ENCODE measurements around the gene RUVBL1.
A peak's percentile ranks its signal among the peaks of the same experiment; 100 is the strongest.

Gene RUVBL1

GRCh38 chr3:128112357-128112968 is 11.1 kb downstream of the RUVBL1 start:
- peak; percentile 80 for DNase-seq
- TF ChIP-seq, protein P1, sequence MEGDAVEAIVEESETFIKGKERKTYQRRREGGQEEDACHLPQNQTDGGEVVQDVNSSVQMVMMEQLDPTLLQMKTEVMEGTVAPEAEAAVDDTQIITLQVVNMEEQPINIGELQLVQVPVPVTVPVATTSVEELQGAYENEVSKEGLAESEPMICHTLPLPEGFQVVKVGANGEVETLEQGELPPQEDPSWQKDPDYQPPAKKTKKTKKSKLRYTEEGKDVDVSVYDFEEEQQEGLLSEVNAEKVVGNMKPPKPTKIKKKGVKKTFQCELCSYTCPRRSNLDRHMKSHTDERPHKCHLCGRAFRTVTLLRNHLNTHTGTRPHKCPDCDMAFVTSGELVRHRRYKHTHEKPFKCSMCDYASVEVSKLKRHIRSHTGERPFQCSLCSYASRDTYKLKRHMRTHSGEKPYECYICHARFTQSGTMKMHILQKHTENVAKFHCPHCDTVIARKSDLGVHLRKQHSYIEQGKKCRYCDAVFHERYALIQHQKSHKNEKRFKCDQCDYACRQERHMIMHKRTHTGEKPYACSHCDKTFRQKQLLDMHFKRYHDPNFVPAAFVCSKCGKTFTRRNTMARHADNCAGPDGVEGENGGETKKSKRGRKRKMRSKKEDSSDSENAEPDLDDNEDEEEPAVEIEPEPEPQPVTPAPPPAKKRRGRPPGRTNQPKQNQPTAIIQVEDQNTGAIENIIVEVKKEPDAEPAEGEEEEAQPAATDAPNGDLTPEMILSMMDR (IDR thresholded peaks at IDR 0.05; ENCODE audit: low read depth, low read length, missing control alignments): peak; percentile 32
- Histone ChIP-seq H3K4me3 (ENCODE audit: low read depth, low read length) (no peak overlapping the region), H3K36me3 (replicated peaks) (no peaks in the 10 kb centered on the region), H3K27me3 (replicated peaks) (no peaks in the 10 kb centered on the region), H3K27ac (peak overlapping the region; percentile 19)
- in situ Hi-C loops (cut with HindIII; ENCODE audit: low pct_ligation_motif_present, low sequenced_read_pairs): no loop called here

GRCh38 chr3:128111147-128111546 is 12.5 kb downstream of the RUVBL1 start:
- TF ChIP-seq, protein P1 (IDR thresholded peaks at IDR 0.05; ENCODE audit: low read depth, low read length, missing control alignments): no peak
- in situ Hi-C loops (cut with HindIII; ENCODE audit: low pct_ligation_motif_present, low sequenced_read_pairs): no loop called here
- H3K36me3 ChIP-seq (replicated peaks): no peaks in the 10 kb centered on the region
- H3K27me3 ChIP-seq (replicated peaks): no peaks in the 10 kb centered on the region
- no peak for DNase-seq
- no peak overlapping the region for H3K27ac ChIP-seq
- H3K4me3 ChIP-seq (ENCODE audit: low read depth, low read length): no peak overlapping the region

GRCh38 chr3:128107834-128108233 is 15.8 kb downstream of the RUVBL1 start:
- no peak for DNase-seq
- in situ Hi-C loops (cut with HindIII; ENCODE audit: low pct_ligation_motif_present, low sequenced_read_pairs): no loop called here
- Histone ChIP-seq H3K27me3 (replicated peaks) (no peaks in the 10 kb centered on the region), H3K36me3 (replicated peaks) (peaks cover 14% of the 10 kb centered on the region), H3K4me3 (ENCODE audit: low read depth, low read length) (no peak overlapping the region), H3K27ac (no peak overlapping the region)
- TF ChIP-seq, protein P1 (IDR thresholded peaks at IDR 0.05; ENCODE audit: low read depth, low read length, missing control alignments): no peak

GRCh38 chr3:128103136-128103676 is 20.4 kb downstream of the RUVBL1 start:
- peaks cover 38% of the 10 kb centered on the region for H3K36me3 ChIP-seq (replicated peaks)
- no peak overlapping the region for H3K4me3 ChIP-seq (ENCODE audit: low read depth, low read length)
- no peak overlapping the region for H3K27ac ChIP-seq
- in situ Hi-C loops (cut with HindIII; ENCODE audit: low pct_ligation_motif_present, low sequenced_read_pairs): no loop called here
- no peaks in the 10 kb centered on the region for H3K27me3 ChIP-seq (replicated peaks)
- DNase-seq: no peak
- TF ChIP-seq, protein P1 (IDR thresholded peaks at IDR 0.05; ENCODE audit: low read depth, low read length, missing control alignments): no peak

- no peak overlapping the region for H3K27ac ChIP-seq
- peaks cover 52% of the 10 kb centered on the region for H3K36me3 ChIP-seq (replicated peaks)
- in situ Hi-C loops (cut with HindIII; ENCODE audit: low pct_ligation_motif_present, low sequenced_read_pairs): no loop called here
- no peak for DNase-seq
- no peak overlapping the region for H3K4me3 ChIP-seq (ENCODE audit: low read depth, low read length)
- TF ChIP-seq, protein P1 (IDR thresholded peaks at IDR 0.05; ENCODE audit: low read depth, low read length, missing control alignments): no peak
- no peaks in the 10 kb centered on the region for H3K27me3 ChIP-seq (replicated peaks)
Measured at GRCh38 chr3:128100638-128101037, 23.0 kb downstream of the RUVBL1 start.

DNA sequence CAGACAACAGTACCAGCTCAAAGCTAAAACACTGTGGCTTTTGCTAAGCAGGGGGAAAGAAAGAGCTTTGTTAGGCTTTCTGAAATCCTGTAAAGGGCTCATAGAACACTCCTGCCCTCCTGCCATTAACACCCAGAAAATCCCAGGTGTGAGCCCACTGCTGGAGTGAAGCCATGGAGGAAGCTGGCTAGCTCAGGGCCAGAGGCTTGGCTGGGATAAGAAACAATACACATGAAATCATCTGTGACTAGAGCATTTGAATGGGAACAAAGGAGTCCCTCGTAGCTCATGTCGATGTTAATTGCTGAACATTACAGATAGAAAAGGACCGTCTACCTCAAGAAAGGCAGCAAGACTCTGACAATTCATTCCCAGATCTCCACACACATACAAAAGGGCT is 23.5 kb downstream of the RUVBL1 start:
- in situ Hi-C loops (cut with HindIII; ENCODE audit: low pct_ligation_motif_present, low sequenced_read_pairs): no loop called here
- Histone ChIP-seq H3K27ac (no peak overlapping the region), H3K36me3 (replicated peaks) (peaks cover 52% of the 10 kb centered on the region)

More for the DNA sequence above, 23.5 kb downstream of the RUVBL1 start:
- DNase-seq: no peak
- no peak overlapping the region for H3K4me3 ChIP-seq (ENCODE audit: low read depth, low read length)
- no peaks in the 10 kb centered on the region for H3K27me3 ChIP-seq (replicated peaks)
- TF ChIP-seq, protein P1 (IDR thresholded peaks at IDR 0.05; ENCODE audit: low read depth, low read length, missing control alignments): no peak
